Prostate gland (tissue), 2 donors: ENCODE results near the gene LBR.

Experiments used
- CTCF ChIP-seq, 4 experiments: fragments of 200-600 bp in 2 of 4; fragments of 450-650 bp in 2 of 4; sonication (generic) in 2 of 4; IDR thresholded peaks; 1 replicate in 3 of 4; 2 replicates in 1 of 4; pipeline ENCODE4 v1.5.1; 2016 to 2019; ENCODE audit warnings: antibody characterized with exemption in 4 of 4, mild to moderate bottlenecking in 2 of 4, moderate library complexity in 2 of 4
- POLR2A ChIP-seq: fragments of 450-650 bp; IDR thresholded peaks from one replicate; pipeline ENCODE4 v1.6.1; 2016; ENCODE audit warnings: antibody characterized with exemption, mild to moderate bottlenecking

DNA sequence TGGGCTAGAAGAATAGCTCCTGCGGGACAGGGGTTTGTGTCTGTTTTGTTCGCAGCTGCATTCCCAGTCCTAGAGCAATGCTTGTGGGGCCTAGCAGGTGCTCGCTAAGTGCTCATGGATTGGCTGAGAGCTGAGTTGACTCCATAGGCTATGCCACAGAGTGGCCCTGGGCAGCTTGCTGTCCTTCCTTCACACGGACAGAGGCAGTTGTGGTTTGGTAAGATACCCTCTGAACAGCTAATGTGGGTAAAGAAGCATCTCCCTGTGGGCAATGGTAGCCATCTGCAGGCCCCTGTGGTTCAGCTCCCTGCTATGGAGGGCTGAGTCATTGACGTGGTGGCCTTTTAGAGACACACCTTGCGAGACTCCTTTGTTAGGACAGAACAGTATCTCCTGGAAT is 23.5 kb upstream of the LBR start:
- TF ChIP-seq CTCF (IDR thresholded peaks at IDR 0.05) = no peak
- TF ChIP-seq POLR2A = no peak
